ENCODE measurements around the gene AFDN.

AFDN gene

GRCh38 chr6:167817016-167817415 lies 9.7 kb upstream of the AFDN start:
- no peak for DNase-seq

GRCh38 chr6:167817729-167818128 lies 9.0 kb upstream of the AFDN start:
- DNase-seq = no peak

GRCh38 chr6:167819576-167819975 lies 7.1 kb upstream of the AFDN start:
- DNase-seq = peak; percentile 45

DNA sequence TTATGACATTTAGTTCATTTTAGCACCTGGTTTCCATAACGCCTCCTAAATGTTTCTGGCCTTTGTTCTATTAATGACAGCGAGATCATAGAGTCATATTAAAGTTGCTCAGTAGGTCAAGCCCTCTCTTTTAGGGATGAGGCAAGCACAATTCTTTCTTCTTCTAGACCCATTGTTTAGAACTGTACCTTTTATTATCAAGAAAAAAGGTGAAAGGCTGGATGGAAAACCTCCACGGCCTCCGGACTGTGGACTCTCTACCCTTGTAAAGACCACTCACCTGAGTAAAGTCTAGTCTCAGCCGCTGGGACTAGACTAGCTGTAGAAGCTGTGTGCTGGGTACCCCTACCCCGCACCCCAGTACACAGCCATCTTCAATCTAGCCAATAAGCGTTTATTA lies 6.0 kb upstream of the AFDN start:
- no peak for DNase-seq

GRCh38 chr6:167824591-167825331 lies 1.9 kb upstream of the AFDN start:
- no peak for DNase-seq

- DNase-seq = no peak
Observed at GRCh38 chr6:167825332-167826229, 1.1 kb upstream of the AFDN start.

DNA sequence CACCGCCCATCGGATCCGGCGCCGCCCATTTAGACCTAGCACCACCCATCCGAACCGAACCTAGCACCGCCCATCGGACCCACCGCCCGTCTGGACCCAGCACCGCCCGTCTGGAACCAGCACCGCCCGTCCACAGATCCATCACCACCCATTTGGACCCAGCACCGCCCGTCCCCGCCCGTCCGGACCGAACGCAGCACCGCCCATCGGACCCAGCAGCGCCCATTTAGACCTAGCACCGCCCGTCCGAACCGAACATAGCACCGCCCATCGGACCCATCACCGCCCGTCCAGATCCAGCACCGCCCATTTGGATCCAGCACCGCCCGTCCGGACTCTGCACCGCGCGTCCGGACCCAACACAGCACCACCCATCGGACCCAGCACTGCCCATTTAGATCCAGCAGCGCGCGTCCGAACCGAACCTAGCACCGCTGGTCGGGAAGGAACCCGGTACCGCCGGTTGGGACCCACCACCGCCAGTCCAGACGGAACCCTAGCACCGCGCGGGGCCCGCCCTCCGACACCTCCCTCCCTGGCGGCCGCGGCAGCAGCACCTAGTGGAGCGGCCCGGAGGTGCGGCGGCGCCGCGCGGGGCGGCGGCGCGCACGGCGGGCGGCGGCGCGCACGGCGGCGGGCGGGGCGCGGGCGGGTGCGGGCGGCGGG lies 348 bp upstream of the AFDN start:
- no peak for DNase-seq

DNA sequence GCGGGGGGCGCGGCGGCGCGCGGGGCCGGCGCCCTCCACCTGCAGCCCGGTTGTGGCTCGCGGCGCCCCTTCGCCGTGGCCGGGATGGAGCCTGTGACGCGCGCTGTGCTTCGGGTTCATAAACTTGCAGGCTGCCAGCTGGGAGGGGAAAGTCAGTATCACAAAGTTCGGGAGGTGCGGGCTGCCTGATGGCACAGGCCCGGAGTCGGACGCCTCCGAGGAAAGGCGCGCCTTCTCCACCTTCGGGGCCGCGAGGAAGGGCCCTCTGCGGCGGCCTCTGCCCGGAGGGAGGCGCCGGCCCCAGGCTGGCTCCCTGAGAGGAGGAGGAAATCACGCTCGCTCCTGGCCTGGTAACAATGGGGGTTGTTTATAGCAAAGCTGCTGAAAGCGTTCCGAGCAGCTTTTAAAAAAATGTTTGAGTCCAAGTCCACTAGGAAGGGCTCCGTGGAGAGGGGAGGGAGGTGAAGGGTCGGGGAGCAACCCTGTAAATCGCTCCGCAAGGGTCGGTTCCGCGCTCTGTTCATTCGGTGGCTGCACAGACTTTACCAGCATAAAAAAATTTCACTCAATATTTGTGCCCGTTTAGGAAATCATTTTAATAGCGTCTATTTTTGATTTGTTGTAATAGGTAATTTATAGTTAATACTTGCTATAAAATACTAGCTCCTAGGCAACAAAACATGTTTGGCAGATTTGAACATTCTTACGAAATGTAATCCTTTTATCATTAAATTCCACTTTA lies 1.0 kb downstream of the AFDN start:
- no peak for DNase-seq

GRCh38 chr6:167828325-167828956 lies 1.7 kb downstream of the AFDN start:
- no peak for DNase-seq

DNA sequence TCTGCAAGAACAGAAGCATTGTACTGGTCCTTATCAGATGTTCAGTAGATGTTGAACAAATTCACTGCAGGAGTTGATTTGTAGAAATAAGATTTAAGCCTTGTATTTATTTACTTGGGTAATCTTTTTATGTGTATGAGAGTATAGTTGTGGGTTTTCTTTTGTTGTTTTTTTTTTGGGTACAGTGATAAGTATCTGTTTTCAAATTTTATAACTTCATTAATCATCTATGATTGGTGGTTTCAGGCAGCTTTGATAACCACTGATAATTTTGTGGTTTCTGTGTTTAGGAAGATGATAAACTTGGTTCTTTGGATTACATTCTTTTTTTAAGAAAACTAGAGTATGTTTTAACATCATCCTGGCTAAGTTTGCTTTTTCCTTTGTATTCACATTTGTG lies 2.8 kb downstream of the AFDN start:
- DNase-seq = no peak

DNA sequence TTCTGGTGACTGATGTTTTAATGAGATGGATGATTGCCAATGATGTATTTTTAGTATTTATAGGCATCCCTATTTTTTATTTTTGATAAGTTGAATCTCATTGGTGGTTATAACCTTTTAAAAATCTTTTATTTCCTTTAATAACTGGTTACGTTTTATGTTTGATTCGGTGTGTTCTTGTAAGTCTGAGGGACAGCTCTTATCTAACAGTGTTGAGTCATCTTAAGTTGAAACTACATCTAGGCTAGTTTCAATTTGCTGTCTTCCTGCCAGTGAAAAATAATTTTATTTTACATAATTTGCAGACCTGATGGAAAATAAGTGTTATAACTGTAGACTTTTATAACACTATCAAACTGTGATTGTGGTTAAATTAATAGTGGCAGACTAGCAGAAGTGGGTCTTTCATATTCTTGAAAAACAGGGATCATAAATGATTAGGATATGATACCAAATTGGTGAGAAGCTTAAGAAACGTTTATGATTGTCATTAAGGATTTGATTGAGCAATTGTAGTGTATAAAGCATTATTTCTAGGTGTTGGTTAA lies 4.6 kb downstream of the AFDN start:
- DNase-seq = no peak

GRCh38 chr6:167832497-167833395 lies 6.0 kb downstream of the AFDN start:
- DNase-seq = no peak

DNA sequence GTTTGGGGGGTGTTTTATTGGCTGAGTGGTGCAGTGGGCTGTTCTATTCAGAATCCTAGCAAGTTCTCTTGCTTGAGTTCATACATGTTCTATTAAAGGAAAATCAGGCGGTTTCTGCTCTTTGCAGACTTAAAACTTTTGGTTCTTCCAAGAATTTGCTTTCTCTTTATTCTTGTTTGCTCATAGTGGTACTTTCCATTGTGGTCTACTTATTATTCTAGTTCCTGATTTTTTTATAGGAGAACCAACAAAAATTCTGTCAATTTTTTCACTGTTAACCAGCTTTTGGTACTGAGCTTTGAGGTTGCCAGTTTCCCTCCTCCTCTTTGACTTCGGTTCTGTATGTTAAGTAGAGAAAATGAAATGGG lies 6.7 kb downstream of the AFDN start:
- DNase-seq = no peak

DNA sequence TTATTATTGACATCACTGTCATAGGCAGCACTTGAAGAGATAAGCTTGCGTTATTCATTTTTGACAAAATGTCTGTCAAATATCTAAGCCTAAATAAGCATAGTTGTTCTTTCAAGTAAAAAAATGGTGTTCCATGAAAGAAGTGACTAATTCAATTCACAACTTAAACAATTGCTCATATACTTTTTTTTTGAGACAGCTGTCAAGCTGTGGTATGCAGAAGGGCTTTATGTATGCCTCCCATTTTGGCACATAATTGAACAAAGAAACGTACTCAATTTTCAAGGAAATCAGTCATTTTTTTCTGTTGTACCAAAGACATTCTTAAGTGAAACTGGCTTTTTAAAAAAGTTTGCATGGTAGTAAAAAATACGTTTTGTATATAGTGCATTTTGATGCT lies 8.5 kb downstream of the AFDN start:
- DNase-seq = no peak

GRCh38 chr6:167836721-167837120 lies 10.0 kb downstream of the AFDN start:
- DNase-seq = no peak

DNA sequence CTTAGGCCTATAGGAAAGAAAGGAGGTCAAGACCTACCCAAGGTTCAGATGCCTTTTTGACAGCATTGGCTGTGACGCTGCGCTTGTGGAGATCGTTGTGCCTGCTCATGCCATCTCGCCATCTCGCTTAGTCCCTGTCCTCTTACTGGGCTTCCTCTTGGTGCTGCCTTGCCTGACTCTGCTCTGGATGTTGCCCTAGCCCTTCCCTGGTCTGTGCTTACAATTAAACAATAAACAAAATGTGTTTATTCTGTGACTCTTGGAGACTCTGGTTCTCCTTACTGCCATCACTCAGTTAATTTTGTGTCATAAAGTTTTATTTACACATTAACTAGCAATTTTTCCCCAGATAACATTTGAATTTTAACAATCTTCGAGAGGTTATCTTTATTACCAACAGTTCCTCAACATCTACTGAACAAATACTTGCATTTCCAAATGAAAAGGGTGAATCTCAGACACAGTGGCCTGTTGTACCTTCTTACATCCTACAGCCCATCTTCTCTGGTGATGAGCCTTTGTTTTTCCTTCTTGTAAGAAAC lies 11.6 kb downstream of the AFDN start:
- DNase-seq = no peak

- no peak for DNase-seq
Observed at GRCh38 chr6:167839343-167839742, 12.6 kb downstream of the AFDN start.

DNA sequence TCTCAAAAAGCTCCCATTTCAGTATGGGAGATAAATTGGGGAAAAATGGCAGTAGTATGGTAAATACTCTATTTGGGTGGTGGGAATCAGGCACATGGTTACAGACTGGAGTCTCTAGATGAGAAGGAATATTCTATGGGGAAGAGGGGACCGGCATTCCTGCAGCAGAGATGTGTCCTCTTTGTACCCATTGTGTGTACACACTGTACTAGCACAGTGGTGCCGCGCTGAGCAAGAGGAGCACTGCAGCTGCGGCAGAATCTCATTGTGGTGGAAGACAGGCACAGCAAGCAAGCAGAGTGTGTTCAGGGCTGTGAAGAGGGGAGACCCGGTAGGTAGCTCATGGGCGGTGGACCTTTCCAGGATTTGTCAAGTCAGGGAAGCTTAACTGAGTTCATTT lies 13.0 kb downstream of the AFDN start:
- DNase-seq = no peak

GRCh38 chr6:167840160-167840525 lies 13.4 kb downstream of the AFDN start:
- DNase-seq = no peak

GRCh38 chr6:167840526-167841179 lies 13.9 kb downstream of the AFDN start:
- no peak for DNase-seq

All from SHP77 treated with DMSO at 0.1 percent for 48 hours (cell line).